K562 (cell line): ENCODE data around the gene ARHGEF6. TPM values are rescaled to one million over a fixed set of nuclear protein-coding genes. Genes with fewer than 3 reads are reported as not detected.

Source experiments
- CEBPB ChIP-seq: fragments of 450-650 bp; IDR thresholded peaks from 2 replicates; pipeline ENCODE4 v1.6.1; 2016; ENCODE audit warnings: missing genetic modification characterization, missing compliant biosample characterization
- DMBX1 ChIP-seq: fragments of 250-450 bp; sonication (Bioruptor Pico); IDR thresholded peaks from 2 replicates; pipeline ENCODE4 v1.8.0; 2022; ENCODE audit warnings: inconsistent platforms, mild to moderate bottlenecking, moderate library complexity, borderline replicate concordance
- ETV5 ChIP-seq: sonication (generic); formaldehyde crosslinking; IDR thresholded peaks from 2 replicates; pipeline ENCODE4 v1.4.0; 2020; ENCODE audit warnings: low read depth, mild to moderate bottlenecking, missing genetic modification reagents
- MXI1 ChIP-seq: IDR thresholded peaks from 2 replicates; pipeline ENCODE4 v1.6.1; 2011; ENCODE audit warnings: low read depth, mild to moderate bottlenecking, improper control_type of control experiment, low read length
- NCOA2 ChIP-seq, 2 experiments: fragments of 450-650 bp; IDR thresholded peaks; 2 replicates each; pipeline ENCODE4 v1.6.1; 2018; ENCODE audit warnings: mild to moderate bottlenecking in 2 of 2, moderate library complexity in 1 of 2; ENCODE audit not compliant: partially characterized antibody in 2 of 2
- PURB ChIP-seq: sonication (generic); formaldehyde crosslinking; IDR thresholded peaks from 2 replicates; pipeline ENCODE4 v1.9.0; 2021; ENCODE audit warnings: low read depth, mild to moderate bottlenecking, missing genetic modification reagents
- SIX5 ChIP-seq, 2 experiments: IDR thresholded peaks; 2 replicates each; pipeline ENCODE4 v1.6.1; 2011; ENCODE audit warnings: low read length in 2 of 2, borderline replicate concordance in 1 of 2, low read depth in 1 of 2, mild to moderate bottlenecking in 1 of 2, moderate library complexity in 1 of 2; ENCODE audit not compliant: insufficient read depth in 1 of 2
- SMARCC2 ChIP-seq: fragments of 450-650 bp; IDR thresholded peaks from 2 replicates; pipeline ENCODE4 v1.6.1; 2017; ENCODE audit warnings: antibody characterized with exemption, moderate library complexity, mild to moderate bottlenecking, low read depth
- ZBTB12 ChIP-seq: fragments of 250-450 bp; sonication (Bioruptor Pico); IDR thresholded peaks from 2 replicates; pipeline ENCODE4 v1.4.0; 2020
- ZNF175 ChIP-seq: fragments of 200-800 bp; sonication (Bioruptor generic); IDR thresholded peaks from 2 replicates; pipeline ENCODE4 v1.6.1; 2016; ENCODE audit warnings: low read depth, mild to moderate bottlenecking, missing genetic modification characterization, missing compliant biosample characterization
- ZNF3 ChIP-seq: fragments of 250-450 bp; sonication (Bioruptor Pico); IDR thresholded peaks from 2 replicates; pipeline ENCODE4 v1.5.0; 2021; ENCODE audit warnings: mild to moderate bottlenecking, moderate library complexity
- ZNF431 ChIP-seq: sonication (generic); formaldehyde crosslinking; IDR thresholded peaks from 2 replicates; pipeline ENCODE4 v1.8.0; 2022; ENCODE audit warnings: mild to moderate bottlenecking, missing genetic modification reagents
- ZNF699 ChIP-seq: fragments of 250-450 bp; sonication (Bioruptor Pico); IDR thresholded peaks from 2 replicates; pipeline ENCODE4 v1.8.0; 2021; ENCODE audit warnings: mild to moderate bottlenecking, moderate library complexity; ENCODE audit not compliant: insufficient replicate concordance
- ZSCAN32 ChIP-seq: fragments of 450-650 bp; formaldehyde crosslinking; IDR thresholded peaks from 2 replicates; pipeline ENCODE4 v1.4.0; 2020; ENCODE audit warnings: mild to moderate bottlenecking, moderate library complexity
- polyA plus RNA-seq, 8 experiments: library from polyadenylated mRNA; depleted of rRNA in 4 of 8; stranded (reverse) in 5 of 8; unstranded in 3 of 8; fragments of >200 nt; fragmentation: Nextera tagmentation in 2 of 8; fragmentation: Illumina TruSeq in 1 of 8; extraction: Ambion mirVana in 2 of 8; extraction: Trizol in 1 of 8; gene quantifications; 2 replicates each; pipeline versions ENCODE4 v1.2.1 to v1.2.3, GENCODE V29; 2011 to 2014; ENCODE audit warnings: inconsistent platforms in 1 of 8, missing spikeins in 1 of 8
- total RNA-seq, 7 experiments: library from RNA; depleted of rRNA in 6 of 7; stranded (reverse); fragments of >200 nt in 6 of 7; fragmentation: Illumina TruSeq in 2 of 7; extraction: Trizol in 2 of 7; gene quantifications; 2 replicates each; pipeline versions ENCODE4 v1.2.1 to v1.2.3, GENCODE V29; 2011 to 2021; ENCODE audit warnings: low replicate concordance in 1 of 7
- TF ChIP-seq, protein P1 (sequence below): fragments of 450-650 bp; IDR thresholded peaks from 2 replicates; pipeline ENCODE4 v1.6.1; 2016; ENCODE audit warnings: mild to moderate bottlenecking, moderate library complexity
- TF ChIP-seq, protein P2 (sequence below): fragments of 450-650 bp; formaldehyde crosslinking; IDR thresholded peaks from 2 replicates; pipeline ENCODE4 v1.4.0; 2022; ENCODE audit warnings: mild to moderate bottlenecking, moderate library complexity

The ARHGEF6 gene
- total and polyA plus RNA-seq, 9 of the 15 experiments (the other 6 are each of a cell fraction or from before 2014, with no cell fraction given): 2.9 to 22.1 (median 13.3) TPM

- no peak for TF ChIP-seq ZNF699
- no peak for TF ChIP-seq NCOA2 (IDR thresholded peaks at IDR 0.05; ENCODE audit: partially characterized antibody in 2 of 2)
- TF ChIP-seq ZBTB12 (CRISPR knock-in tag): no peak
- no peak for TF ChIP-seq MXI1
- no peak for TF ChIP-seq SMARCC2
- no peak for TF ChIP-seq ZNF175 (CRISPR knock-in tag)
- TF ChIP-seq CEBPB: peak; percentile 82
- peak; percentile 78; the same call in 1 of the 2 replicates for TF ChIP-seq ZSCAN32
- no peak for TF ChIP-seq ZNF431 (CRISPR knock-in tag)
- no peak for TF ChIP-seq SIX5 (IDR thresholded peaks at IDR 0.05; ENCODE audit: borderline replicate concordance in 1 of 2, insufficient read depth in 1 of 2, low read depth in 1 of 2, low read length in 2 of 2)
- TF ChIP-seq, protein P1, sequence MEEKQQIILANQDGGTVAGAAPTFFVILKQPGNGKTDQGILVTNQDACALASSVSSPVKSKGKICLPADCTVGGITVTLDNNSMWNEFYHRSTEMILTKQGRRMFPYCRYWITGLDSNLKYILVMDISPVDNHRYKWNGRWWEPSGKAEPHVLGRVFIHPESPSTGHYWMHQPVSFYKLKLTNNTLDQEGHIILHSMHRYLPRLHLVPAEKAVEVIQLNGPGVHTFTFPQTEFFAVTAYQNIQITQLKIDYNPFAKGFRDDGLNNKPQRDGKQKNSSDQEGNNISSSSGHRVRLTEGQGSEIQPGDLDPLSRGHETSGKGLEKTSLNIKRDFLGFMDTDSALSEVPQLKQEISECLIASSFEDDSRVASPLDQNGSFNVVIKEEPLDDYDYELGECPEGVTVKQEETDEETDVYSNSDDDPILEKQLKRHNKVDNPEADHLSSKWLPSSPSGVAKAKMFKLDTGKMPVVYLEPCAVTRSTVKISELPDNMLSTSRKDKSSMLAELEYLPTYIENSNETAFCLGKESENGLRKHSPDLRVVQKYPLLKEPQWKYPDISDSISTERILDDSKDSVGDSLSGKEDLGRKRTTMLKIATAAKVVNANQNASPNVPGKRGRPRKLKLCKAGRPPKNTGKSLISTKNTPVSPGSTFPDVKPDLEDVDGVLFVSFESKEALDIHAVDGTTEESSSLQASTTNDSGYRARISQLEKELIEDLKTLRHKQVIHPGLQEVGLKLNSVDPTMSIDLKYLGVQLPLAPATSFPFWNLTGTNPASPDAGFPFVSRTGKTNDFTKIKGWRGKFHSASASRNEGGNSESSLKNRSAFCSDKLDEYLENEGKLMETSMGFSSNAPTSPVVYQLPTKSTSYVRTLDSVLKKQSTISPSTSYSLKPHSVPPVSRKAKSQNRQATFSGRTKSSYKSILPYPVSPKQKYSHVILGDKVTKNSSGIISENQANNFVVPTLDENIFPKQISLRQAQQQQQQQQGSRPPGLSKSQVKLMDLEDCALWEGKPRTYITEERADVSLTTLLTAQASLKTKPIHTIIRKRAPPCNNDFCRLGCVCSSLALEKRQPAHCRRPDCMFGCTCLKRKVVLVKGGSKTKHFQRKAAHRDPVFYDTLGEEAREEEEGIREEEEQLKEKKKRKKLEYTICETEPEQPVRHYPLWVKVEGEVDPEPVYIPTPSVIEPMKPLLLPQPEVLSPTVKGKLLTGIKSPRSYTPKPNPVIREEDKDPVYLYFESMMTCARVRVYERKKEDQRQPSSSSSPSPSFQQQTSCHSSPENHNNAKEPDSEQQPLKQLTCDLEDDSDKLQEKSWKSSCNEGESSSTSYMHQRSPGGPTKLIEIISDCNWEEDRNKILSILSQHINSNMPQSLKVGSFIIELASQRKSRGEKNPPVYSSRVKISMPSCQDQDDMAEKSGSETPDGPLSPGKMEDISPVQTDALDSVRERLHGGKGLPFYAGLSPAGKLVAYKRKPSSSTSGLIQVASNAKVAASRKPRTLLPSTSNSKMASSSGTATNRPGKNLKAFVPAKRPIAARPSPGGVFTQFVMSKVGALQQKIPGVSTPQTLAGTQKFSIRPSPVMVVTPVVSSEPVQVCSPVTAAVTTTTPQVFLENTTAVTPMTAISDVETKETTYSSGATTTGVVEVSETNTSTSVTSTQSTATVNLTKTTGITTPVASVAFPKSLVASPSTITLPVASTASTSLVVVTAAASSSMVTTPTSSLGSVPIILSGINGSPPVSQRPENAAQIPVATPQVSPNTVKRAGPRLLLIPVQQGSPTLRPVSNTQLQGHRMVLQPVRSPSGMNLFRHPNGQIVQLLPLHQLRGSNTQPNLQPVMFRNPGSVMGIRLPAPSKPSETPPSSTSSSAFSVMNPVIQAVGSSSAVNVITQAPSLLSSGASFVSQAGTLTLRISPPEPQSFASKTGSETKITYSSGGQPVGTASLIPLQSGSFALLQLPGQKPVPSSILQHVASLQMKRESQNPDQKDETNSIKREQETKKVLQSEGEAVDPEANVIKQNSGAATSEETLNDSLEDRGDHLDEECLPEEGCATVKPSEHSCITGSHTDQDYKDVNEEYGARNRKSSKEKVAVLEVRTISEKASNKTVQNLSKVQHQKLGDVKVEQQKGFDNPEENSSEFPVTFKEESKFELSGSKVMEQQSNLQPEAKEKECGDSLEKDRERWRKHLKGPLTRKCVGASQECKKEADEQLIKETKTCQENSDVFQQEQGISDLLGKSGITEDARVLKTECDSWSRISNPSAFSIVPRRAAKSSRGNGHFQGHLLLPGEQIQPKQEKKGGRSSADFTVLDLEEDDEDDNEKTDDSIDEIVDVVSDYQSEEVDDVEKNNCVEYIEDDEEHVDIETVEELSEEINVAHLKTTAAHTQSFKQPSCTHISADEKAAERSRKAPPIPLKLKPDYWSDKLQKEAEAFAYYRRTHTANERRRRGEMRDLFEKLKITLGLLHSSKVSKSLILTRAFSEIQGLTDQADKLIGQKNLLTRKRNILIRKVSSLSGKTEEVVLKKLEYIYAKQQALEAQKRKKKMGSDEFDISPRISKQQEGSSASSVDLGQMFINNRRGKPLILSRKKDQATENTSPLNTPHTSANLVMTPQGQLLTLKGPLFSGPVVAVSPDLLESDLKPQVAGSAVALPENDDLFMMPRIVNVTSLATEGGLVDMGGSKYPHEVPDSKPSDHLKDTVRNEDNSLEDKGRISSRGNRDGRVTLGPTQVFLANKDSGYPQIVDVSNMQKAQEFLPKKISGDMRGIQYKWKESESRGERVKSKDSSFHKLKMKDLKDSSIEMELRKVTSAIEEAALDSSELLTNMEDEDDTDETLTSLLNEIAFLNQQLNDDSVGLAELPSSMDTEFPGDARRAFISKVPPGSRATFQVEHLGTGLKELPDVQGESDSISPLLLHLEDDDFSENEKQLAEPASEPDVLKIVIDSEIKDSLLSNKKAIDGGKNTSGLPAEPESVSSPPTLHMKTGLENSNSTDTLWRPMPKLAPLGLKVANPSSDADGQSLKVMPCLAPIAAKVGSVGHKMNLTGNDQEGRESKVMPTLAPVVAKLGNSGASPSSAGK: no peak
- no peak for TF ChIP-seq ZNF3
- TF ChIP-seq, protein P2, sequence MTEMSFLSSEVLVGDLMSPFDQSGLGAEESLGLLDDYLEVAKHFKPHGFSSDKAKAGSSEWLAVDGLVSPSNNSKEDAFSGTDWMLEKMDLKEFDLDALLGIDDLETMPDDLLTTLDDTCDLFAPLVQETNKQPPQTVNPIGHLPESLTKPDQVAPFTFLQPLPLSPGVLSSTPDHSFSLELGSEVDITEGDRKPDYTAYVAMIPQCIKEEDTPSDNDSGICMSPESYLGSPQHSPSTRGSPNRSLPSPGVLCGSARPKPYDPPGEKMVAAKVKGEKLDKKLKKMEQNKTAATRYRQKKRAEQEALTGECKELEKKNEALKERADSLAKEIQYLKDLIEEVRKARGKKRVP (CRISPR knock-in tag): peak; percentile 76
- TF ChIP-seq PURB (CRISPR knock-in tag): no peak
- no peak for TF ChIP-seq DMBX1
- TF ChIP-seq ETV5 (CRISPR knock-in tag): no peak
These were observed 30.4 kb downstream of the ARHGEF6 start (continued) for GRCh38 chrX:136750364-136750763.
